Measurements from ENCODE around the gene MAPK4.
"Not testable (repeated sequence)": the region's sequence is repeated elsewhere in the genome, so short reads cannot be mapped to it uniquely, and the experiment has no call there.

Gene MAPK4

DNA sequence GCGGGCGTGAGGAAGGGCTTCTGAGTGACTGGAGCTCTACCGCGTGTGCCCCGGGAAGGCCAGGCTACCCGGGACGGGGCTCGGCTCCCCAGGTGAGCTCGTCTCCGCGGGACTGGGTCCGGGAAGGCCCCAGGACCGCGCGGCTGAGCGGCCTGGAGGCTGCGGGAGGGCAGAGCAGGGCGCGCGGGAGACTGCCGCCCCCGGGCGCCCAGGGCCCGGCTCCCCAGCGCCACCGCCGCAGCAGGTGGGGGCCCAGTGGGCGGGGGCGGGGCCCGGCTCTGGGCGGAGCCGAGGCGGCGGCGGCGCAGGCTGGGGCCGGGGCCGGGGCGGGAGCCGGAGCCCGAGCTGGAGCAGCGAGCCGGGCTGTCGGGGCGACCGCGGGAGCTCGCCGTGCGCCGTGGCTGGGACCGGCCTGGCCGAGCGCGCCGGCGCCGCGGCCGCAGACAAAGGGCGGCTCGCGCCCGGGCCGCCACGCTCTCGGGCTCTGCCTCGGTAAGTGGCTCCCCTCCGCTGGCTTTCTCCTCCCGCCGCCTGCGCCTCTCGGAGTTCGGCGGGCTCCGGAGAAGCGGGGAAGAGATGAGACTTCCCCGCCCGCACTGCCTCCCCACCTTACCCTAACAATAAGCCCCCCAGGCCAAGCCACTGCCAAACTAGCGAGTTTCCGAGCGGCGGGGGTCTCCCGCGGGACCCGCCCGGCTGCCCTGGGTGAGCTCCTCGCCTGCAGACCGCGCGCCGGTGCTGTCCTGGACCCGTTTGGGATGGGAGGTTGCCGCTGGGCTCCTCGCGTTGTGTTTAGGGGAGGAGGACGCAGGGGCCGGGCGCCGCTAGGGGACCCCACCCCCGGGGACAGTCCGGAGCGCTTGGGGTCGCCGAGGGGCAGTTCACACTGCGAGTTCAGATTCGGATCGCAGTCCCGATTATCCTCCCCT, at the start of gene MAPK4:
Gene MAPK4 (plus strand): TSS at position 336 of the 929 bp plus-strand sequence. CDS start 103,872 bp downstream, outside the sequence.
- peak; percentile 55 for DNase-seq

GRCh38 chr18:50517277-50517676, 42.6 kb upstream of the MAPK4 start:
- DNase-seq, result not testable (repeated sequence)

DNA sequence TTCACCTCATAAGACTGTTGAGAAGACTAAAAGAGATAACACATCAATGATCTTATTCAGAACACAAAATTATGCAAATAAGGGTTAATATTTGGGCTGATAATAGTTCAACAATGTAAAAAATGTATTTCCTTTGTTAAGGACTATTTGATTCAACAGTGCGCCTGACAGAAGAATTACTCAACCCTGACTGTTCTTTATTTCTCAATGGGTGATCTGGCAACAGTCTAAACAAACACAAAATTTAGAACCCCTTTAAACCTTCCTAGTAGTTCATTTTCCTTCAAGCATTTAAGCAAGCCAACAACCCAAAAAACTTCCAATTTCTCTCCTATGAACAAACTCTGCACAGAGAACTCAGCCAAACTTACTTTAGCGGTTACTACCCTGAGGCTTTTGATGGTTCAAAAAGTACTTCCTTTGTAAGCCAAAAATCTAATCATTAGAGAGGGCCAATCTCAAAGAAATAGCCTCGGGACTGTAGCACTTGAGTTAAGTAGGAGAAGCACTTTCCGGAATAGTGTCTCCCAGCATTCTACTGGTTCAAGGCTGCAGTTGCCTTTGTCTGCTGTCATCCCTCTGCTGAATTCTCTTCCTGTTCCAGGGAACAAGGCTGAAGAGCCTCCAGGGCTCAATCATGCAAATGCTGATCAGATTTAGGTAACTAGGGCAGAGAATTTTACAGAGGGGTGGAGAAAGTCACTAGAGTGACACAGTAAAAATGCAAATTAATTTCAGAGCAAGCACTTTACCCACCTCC, 40.9 kb upstream of the MAPK4 start:
- no peak for DNase-seq

- DNase-seq, result no peak
Observed at GRCh38 chr18:50523165-50523564, 36.7 kb upstream of the MAPK4 start.

GRCh38 chr18:50527636-50528307, 32.1 kb upstream of the MAPK4 start:
- no peak for DNase-seq

- DNase-seq, result no peak
Observed at GRCh38 chr18:50528806-50529205, 31.1 kb upstream of the MAPK4 start.

- DNase-seq, result not testable (repeated sequence)
Observed at GRCh38 chr18:50533822-50534221, 26.1 kb upstream of the MAPK4 start.

DNA sequence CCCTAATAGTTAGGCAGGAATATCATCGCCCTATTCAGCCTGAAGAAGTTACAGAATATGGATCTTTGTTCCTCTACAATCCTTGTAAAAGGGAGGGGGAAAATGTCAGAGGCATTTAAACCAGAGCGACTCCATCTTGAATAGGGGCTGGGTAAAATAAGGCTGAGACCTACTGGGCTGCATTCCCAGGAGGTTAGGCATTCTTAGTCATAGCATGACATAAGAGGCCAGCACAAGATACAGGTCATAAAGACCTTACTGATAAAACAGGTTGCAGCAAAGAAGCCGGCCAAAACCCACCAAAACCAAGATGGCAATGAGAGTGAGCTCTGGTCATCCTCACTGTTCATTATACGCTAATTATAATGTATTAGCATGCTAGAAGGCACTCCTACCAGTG, 15.4 kb upstream of the MAPK4 start:
- DNase-seq, result not testable (repeated sequence)

DNA sequence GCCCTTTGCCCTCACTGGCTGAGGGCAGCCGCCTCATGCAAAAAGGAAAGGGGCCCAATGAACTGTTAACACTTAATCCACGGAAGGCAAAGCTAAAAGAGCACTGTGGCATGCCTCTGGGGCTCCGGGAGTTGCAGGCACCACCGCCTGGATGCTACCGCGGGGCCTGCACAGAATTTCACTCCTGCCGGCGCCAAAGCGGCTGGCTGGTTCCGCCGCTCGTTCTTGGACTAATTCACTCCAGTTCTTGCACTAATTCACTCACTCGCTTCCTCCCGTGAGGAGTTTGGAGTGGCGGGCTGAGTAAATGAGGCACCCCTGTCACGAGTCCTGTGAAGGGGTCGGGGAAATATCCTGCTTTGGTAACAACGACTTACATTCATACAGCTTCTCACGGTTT, 14.0 kb upstream of the MAPK4 start:
- no peak for DNase-seq

DNA sequence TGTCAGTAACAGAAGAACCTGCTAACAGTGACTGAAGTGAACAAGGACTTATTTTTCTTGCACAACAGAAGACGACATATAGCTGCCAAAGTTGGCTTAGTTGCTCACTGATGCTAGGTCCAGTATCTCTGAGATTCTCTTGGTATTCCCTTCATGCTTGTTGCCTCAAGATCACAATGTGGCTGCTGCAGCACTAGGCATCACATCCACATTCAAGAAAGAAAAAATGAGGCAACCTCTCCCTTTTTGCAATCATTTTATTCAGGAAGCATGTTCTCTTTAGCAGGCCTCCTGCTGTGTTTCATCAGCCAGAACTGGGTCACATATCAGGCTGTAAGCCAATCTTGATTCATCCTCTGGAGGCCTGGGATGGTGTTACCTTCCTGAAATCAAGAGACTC, 11.7 kb upstream of the MAPK4 start:
- no peak for DNase-seq

DNA sequence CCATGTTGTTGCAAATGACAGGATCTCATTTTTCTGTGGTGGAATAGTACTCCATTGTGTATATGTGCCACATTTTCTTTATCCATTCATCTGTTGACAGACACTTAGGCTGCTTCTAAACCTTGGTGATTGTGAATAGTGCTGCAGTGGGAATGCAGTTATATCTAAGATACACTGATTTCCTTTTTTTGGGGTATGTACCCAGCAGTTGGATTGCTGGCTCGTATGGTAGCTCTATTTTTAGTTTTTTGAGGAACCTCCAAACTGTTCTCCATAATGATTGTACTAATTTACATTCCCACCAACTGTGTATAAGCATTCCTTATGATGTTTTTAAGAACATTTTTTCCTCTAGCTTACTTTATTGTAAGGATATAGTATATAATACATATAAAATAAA, 8.2 kb upstream of the MAPK4 start:
- not testable (repeated sequence) for DNase-seq

DNA sequence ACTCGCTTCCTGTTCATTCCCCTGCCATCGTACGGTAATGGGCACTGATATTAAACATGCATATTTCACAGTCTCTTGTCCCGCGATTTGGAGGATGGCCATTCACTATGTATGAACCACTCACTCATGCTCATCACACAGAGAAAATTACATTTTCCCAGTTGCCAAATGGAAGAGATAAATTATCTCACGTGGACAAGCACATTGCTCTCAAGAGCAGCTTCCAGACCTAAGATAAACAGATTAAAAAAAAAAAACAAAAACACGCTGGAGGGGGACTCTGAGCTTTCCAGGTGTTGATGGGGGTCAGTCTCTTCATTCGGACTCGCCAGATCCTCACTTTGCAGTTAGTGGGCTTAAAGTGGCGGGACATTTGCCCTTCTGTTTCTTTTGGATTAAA, 1.7 kb upstream of the MAPK4 start:
- DNase-seq, result no peak

- DNase-seq, result no peak
Observed at GRCh38 chr18:50558948-50559751, 737 bp upstream of the MAPK4 start.

- no peak for DNase-seq
Observed at GRCh38 chr18:50560681-50561629, 1.1 kb downstream of the MAPK4 start.

DNA sequence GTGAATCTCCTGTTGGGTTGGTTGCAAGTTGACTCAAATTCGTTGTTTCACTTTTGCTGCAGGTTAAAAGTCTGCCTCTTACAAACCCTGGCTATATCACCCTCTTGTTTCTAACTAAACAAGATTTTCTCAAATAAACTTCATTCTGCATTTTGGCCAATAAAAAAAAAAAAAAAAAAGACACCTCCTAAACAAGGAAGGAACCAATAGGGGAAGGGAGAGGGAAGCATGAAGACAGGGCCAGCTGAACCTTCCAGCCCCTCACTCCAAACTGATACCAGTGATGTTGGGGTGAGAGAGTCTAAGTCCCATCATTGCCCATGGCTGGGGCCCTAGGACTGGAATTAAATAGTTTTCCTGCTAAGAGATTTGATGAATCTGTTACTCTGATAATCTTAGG, 2.4 kb downstream of the MAPK4 start:
- not testable (repeated sequence) for DNase-seq

GRCh38 chr18:50562686-50563085, 2.8 kb downstream of the MAPK4 start:
- DNase-seq, result no peak

GRCh38 chr18:50563376-50563775, 3.5 kb downstream of the MAPK4 start:
- no peak for DNase-seq

DNA sequence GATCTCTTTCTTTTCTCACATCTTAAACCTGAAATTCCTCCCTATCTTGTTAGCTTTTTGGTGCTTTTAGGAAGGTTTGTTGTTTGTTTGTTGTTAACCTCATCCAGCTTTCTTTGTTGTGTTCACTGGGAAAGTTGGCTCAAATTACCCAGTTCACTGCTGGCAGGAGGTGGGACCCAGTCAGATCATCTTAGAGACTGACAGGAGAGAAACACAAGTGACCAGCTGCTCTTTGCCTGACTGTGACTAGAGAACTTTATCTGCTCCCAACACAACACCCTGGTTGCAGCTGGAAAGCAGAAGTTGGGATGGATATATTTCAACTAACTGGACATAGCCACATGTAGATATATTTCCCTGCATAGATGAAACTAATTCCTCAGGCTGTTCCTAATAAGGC, 10.0 kb downstream of the MAPK4 start:
- no peak for DNase-seq

DNA sequence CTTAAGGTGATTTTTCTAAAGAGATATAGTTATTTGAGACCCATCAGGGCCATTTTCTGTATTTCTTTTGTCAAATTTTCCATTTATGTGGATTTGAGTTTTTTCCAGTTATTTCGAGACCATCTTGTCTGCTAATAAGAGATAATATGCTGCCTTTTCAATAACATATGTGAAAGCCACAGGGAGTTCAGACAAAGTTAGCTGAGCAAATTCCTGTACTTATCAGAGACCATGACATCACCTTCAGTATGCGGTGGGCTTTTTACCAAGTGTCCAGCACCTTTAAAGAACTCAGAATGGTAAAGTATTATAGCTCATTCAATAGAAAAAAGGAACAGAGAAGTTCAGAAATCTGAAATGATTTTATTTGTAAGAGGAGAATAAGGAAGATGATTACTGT, 11.7 kb downstream of the MAPK4 start:
- DNase-seq, result no peak

DNA sequence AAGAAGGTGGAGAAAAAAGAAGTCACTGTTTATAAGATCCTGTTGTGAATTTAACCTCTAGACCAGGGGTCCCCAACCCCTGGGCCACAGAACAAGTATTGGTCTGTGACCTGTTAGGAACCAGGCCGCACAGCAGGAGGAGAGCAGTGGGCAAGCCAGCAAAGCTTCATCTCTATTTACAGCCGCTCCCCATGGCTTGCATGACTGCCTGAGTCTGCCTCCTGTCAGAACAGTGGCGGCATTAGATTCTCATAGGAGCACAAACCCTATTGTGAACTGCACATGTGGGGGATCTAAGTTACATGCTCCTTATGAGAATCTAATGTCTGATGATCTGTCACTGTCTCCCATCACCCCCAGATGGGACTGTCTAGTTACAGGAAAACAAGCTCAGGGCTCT, 13.3 kb downstream of the MAPK4 start:
- DNase-seq, result not testable (repeated sequence)

- DNase-seq, result no peak
Observed at GRCh38 chr18:50573679-50574078, 13.8 kb downstream of the MAPK4 start.

Measured in RPMI8226 (cell line).